GM21360 (cell line): ENCODE measurements around the gene TMC4.
"Not testable (repeated sequence)": the region's sequence is repeated elsewhere in the genome, so short reads cannot be mapped to it uniquely, and the experiment has no call there.

ENCODE experiments used
- ATAC-seq: cut with Tn5 transposase; IDR thresholded peaks from one replicate; pipeline ENCODE4 v1.9.1; 2021; ENCODE audit warnings: mild to moderate bottlenecking, moderate library complexity; ENCODE audit not compliant: unreplicated experiment

The TMC4 gene

GRCh38 chr19:54204767-54205468 is 32.0 kb upstream of the TMC4 start:
- no peak for ATAC-seq

GRCh38 chr19:54203151-54203611 is 30.2 kb upstream of the TMC4 start:
- no peak for ATAC-seq

GRCh38 chr19:54201980-54202379 is 29.0 kb upstream of the TMC4 start:
- no peak for ATAC-seq

GRCh38 chr19:54201172-54201701 is 28.3 kb upstream of the TMC4 start:
- no peak for ATAC-seq

- ATAC-seq: no peak
Observed at GRCh38 chr19:54199401-54199800, 26.4 kb upstream of the TMC4 start.

GRCh38 chr19:54197121-54197520 is 24.2 kb upstream of the TMC4 start:
- ATAC-seq: no peak

- no peak for ATAC-seq
Observed at GRCh38 chr19:54196536-54196935, 23.6 kb upstream of the TMC4 start.

GRCh38 chr19:54194463-54194862 is 21.5 kb upstream of the TMC4 start:
- ATAC-seq: not testable (repeated sequence)

- ATAC-seq: no peak
Observed at GRCh38 chr19:54193011-54193410, 20.1 kb upstream of the TMC4 start.

GRCh38 chr19:54191811-54192453 is 19.0 kb upstream of the TMC4 start:
- ATAC-seq: no peak

GRCh38 chr19:54191011-54191810 is 18.3 kb upstream of the TMC4 start, which contains the start of gene TSEN34:
TSS of gene TSEN34 (plus strand) at chr19:54191308. CDS start at chr19:54191365, 57 bp downstream.
- peak; percentile 22 for ATAC-seq

- peak; percentile 41 for ATAC-seq
Observed at GRCh38 chr19:54190503-54191010, 17.6 kb upstream of the TMC4 start.

- ATAC-seq: peak; percentile 38
Observed at GRCh38 chr19:54189735-54190502, 17.0 kb upstream of the TMC4 start.

- ATAC-seq: peak; percentile 21
Observed at GRCh38 chr19:54189145-54189734, 16.3 kb upstream of the TMC4 start, which contains the start of gene MBOAT7. TSS of gene MBOAT7 (minus strand) at chr19:54189580. CDS start at chr19:54188508, 1,072 bp downstream.

GRCh38 chr19:54188215-54188871 is 15.4 kb upstream of the TMC4 start:
- ATAC-seq: no peak

- no peak for ATAC-seq
Observed at GRCh38 chr19:54186934-54187381, 14.0 kb upstream of the TMC4 start.

GRCh38 chr19:54186351-54186750 is 13.4 kb upstream of the TMC4 start:
- no peak for ATAC-seq

- no peak for ATAC-seq
Observed at GRCh38 chr19:54183431-54183830, 10.5 kb upstream of the TMC4 start.

- not testable (repeated sequence) for ATAC-seq
Observed at GRCh38 chr19:54181894-54182293, 8.9 kb upstream of the TMC4 start.
